Naive thymus-derived CD4-positive, alpha-beta T cell (primary cell): Measurements from ENCODE around the gene CALD1. TPM values are rescaled to one million over a fixed set of nuclear protein-coding genes. Genes with fewer than 3 reads are reported as not detected.

Source experiments
- ATAC-seq: fragments of 150-1000 bp; cut with Tn5 transposase; 2 replicates; pipeline ENCODE4 v1.10.0; 2021; ENCODE audit warnings: mild to moderate bottlenecking, moderate library complexity
- CTCF ChIA-PET: fragments of 350-600 bp; sonication (Branson Sonifier 250); formaldehyde crosslinking; loops from one replicate; lab custom pipeline; 2021; ENCODE audit warnings: antibody characterized with exemption; lab: Charles Lee
- POLR2A ChIA-PET: fragments of 350-600 bp; sonication (Branson Sonifier 250); formaldehyde crosslinking; loops from one replicate; lab custom pipeline; 2021; ENCODE audit warnings: antibody characterized with exemption, inconsistent platforms; lab: Charles Lee
- DNase-seq, 9 donors: peaks; one replicate each; pipeline versions ENCODE4 v3.0.0 to v3.0.0-alpha.2; 2020 to 2022; ENCODE audit warnings: mixed read lengths in 1 of 9
- H3K27ac ChIP-seq: one replicate; pipeline ENCODE4 v1.7.0; 2013; ENCODE audit warnings: mild to moderate bottlenecking, low read depth, low read length, moderate library complexity
- H3K27me3 ChIP-seq, 2 donors: one replicate each; pipeline ENCODE4 v1.7.0; 2013; ENCODE audit warnings: low read length in 2 of 2, mild to moderate bottlenecking in 2 of 2, moderate library complexity in 2 of 2; ENCODE audit not compliant: control insufficient read depth in 2 of 2, insufficient read depth in 2 of 2
- H3K36me3 ChIP-seq, 3 experiments: 1 replicate in 2 of 3; 2 replicates in 1 of 3; pipeline ENCODE4 v1.7.0; 2013; ENCODE audit warnings: low read length in 3 of 3, mild to moderate bottlenecking in 3 of 3, moderate library complexity in 1 of 3; ENCODE audit not compliant: insufficient read depth in 3 of 3, control insufficient read depth in 2 of 3
- H3K4me1 ChIP-seq, 2 donors: one replicate each; pipeline ENCODE4 v1.7.0; 2013; ENCODE audit warnings: low read length in 2 of 2, mild to moderate bottlenecking in 2 of 2, moderate library complexity in 1 of 2; ENCODE audit not compliant: control insufficient read depth in 2 of 2, insufficient read depth in 2 of 2
- H3K4me3 ChIP-seq: 2 replicates; pipeline ENCODE4 v1.7.0; 2013; ENCODE audit warnings: mild to moderate bottlenecking, low read length
- H3K9me3 ChIP-seq, 3 experiments: 1 replicate in 2 of 3; 2 replicates in 1 of 3; pipeline ENCODE4 v1.7.0; 2013; ENCODE audit warnings: low read length in 3 of 3; ENCODE audit not compliant: control insufficient read depth in 2 of 3
- H3K27ac Mint-ChIP-seq, 9 donors: one replicate each; pipeline ENCODE4 v1.8.0; 2020 to 2022; ENCODE audit warnings: mixed read lengths in 9 of 9, mild to moderate bottlenecking in 8 of 9, moderate library complexity in 5 of 9, inconsistent platforms in 2 of 9
- H3K27me3 Mint-ChIP-seq, 5 donors: one replicate each; pipeline ENCODE4 v1.8.0; 2021 to 2022; ENCODE audit warnings: mixed read lengths in 5 of 5, mild to moderate bottlenecking in 1 of 5
- H3K36me3 Mint-ChIP-seq, 5 donors: one replicate each; pipeline ENCODE4 v1.8.0; 2020 to 2022; ENCODE audit warnings: mixed read lengths in 5 of 5, mild to moderate bottlenecking in 3 of 5, inconsistent platforms in 1 of 5
- H3K4me1 Mint-ChIP-seq, 7 donors: one replicate each; pipeline ENCODE4 v1.8.0; 2020 to 2022; ENCODE audit warnings: mixed read lengths in 7 of 7, mild to moderate bottlenecking in 3 of 7, inconsistent platforms in 1 of 7
- H3K4me3 Mint-ChIP-seq, 10 donors: one replicate each; pipeline ENCODE4 v1.8.0; 2020 to 2022; ENCODE audit warnings: mild to moderate bottlenecking in 10 of 10, mixed read lengths in 10 of 10, moderate library complexity in 6 of 10, inconsistent platforms in 2 of 10
- H3K9me3 Mint-ChIP-seq, 11 donors: one replicate each; pipeline ENCODE4 v1.8.0; 2020 to 2022; ENCODE audit warnings: mixed read lengths in 11 of 11, mild to moderate bottlenecking in 4 of 11, inconsistent platforms in 1 of 11, moderate library complexity in 1 of 11
- intact Hi-C, 2 donors: fragments of 100-400 bp; cut with micrococcal nuclease; formaldehyde crosslinking; loops; one replicate each; pipeline ENCODE4 v1.15.1; 2023
- polyA plus RNA-seq, 2 donors: library from polyadenylated mRNA; unstranded; fragments of 300-500 nt; fragmentation: Illumina TruSeq; gene quantifications; one replicate each; pipeline ENCODE4 v1.2.3, GENCODE V29; 2021
- total RNA-seq, 6 experiments: library from RNA in 5 of 6; stranded (reverse) in 5 of 6; gene quantifications; 1 replicate in 5 of 6; 2 replicates in 1 of 6; pipeline ENCODE4 v1.2.3 and lab custom pipeline; 2021 to 2026

CALD1 gene
- total and polyA plus RNA-seq, 7 experiments from 2014 or later, result 0.27 to 2.0 (median 0.37) TPM; not detected in 1

DNA sequence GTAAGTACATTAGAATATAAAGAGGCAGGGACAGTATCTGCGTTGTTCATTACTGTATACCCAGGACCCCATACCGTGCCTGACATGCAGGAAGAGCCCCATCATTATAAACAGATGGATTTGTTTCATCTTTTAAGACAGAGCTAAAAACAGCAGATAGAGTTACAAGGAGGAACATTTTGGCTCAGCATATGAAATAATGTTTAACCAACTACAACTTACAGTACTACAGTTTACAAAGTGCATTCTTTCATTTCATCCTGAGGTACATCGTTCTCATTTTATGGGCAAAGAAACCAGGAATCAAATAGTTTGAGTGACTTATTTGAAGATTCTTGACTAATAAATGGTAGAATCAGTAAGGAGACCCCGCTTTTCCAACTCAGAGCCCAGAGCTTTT, 168.8 kb downstream of the CALD1 start:
- Mint-ChIP-seq H3K27me3 (no peaks in the 10 kb centered on the region), H3K27ac (peak overlapping the region in 1 of 9 donors; percentile 40), H3K4me1 (peaks cover 7 to 38% (median 25%) of the 10 kb centered on the region in 7 donors), H3K36me3 (no peaks in the 10 kb centered on the region), H3K4me3 (no peak overlapping the region), H3K9me3 (no peaks in the 10 kb centered on the region)
- DNase-seq (no peak), ATAC-seq (no peak)
- Histone ChIP-seq H3K9me3 (no peaks in the 10 kb centered on the region), H3K27me3 (no peaks in the 10 kb centered on the region), H3K4me3 (no peak overlapping the region), H3K36me3 (no peaks in the 10 kb centered on the region), H3K27ac (no peak overlapping the region), H3K4me1 (peaks cover 0 to 13% of the 10 kb centered on the region in 2 donors)
- ChIA-PET POLR2A (interaction anchor here (0.6 to 1.2 kb wide), 3 partner anchors 83 to 303 kb away, joined by 3 read pairs; partner anchors contain the start of gene TMEM140), CTCF (interaction anchor here (1.1 to 1.2 kb wide), 2 partner anchors 253 to 303 kb away, joined by 3 to 4 read pairs; no protein-coding TSS in a partner anchor)
- intact Hi-C loops, result loop anchor here in 1 of 2 donors (5.0 kb wide), 1 partner anchor 61 kb away; no protein-coding TSS in a partner anchor

DNA sequence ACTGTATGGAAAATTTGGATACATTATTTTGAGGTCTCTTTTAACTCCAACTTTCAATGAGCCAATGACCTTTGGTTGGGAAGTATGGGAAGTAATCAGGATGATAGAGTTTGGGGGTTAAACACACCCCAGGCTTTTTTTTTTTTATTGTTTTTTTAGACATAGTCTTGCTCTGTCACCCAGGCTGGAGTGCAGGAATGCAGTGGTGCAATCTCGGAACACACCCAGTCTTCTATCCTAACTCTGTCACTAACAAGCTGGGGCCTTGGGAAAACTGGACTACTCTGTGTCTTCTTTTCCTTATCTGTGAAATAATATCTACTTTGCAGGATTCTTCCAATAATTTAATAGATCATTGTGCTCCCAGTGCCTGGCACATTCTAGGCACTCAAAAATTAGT, 169.3 kb downstream of the CALD1 start:
- Histone ChIP-seq H3K27me3 (no peaks in the 10 kb centered on the region), H3K4me1 (peaks cover 0 to 13% of the 10 kb centered on the region in 2 donors), H3K9me3 (no peaks in the 10 kb centered on the region), H3K4me3 (no peak overlapping the region), H3K27ac (no peak overlapping the region), H3K36me3 (no peaks in the 10 kb centered on the region)
- Mint-ChIP-seq H3K36me3 (no peaks in the 10 kb centered on the region), H3K9me3 (no peaks in the 10 kb centered on the region), H3K27ac (peak overlapping the region in 1 of 9 donors; percentile 37), H3K4me3 (no peak overlapping the region), H3K4me1 (peaks cover 7 to 36% (median 25%) of the 10 kb centered on the region in 7 donors), H3K27me3 (no peaks in the 10 kb centered on the region)
- no peak for ATAC-seq
- CTCF ChIA-PET, result no interaction called here
- POLR2A ChIA-PET, result interaction anchor here (1.0 to 1.2 kb wide), 2 partner anchors 199 to 303 kb away, joined by 3 read pairs; partner anchors contain the start of gene TMEM140
- no peak for DNase-seq
- intact Hi-C loops, result loop anchor here in 1 of 2 donors (5.0 kb wide), 1 partner anchor 61 kb away; no protein-coding TSS in a partner anchor

DNA sequence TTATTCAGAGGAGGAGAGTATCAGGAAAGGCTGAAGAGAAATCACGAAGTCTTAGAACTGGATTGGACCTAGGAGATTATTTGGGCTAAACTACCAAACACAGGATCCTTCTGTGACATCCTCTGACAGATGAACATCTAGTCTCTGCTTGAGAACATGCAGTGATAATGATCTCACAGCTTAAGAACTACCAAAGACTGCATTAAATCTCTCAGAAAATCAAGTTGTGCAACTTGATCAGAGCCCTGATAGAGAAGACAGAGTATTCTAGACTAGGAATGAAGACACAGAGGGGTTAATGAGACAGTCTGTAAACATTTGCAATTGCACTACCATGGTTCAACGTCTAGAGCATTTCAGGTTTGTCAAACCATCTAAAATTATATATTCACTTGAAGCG, 169.7 kb downstream of the CALD1 start:
- Mint-ChIP-seq H3K9me3 (no peaks in the 10 kb centered on the region), H3K36me3 (no peaks in the 10 kb centered on the region), H3K27me3 (no peaks in the 10 kb centered on the region), H3K4me1 (peaks cover 7 to 33% (median 23%) of the 10 kb centered on the region in 7 donors), H3K27ac (peak overlapping the region in 1 of 9 donors; percentile 37), H3K4me3 (no peak overlapping the region)
- Histone ChIP-seq H3K4me1 (peaks cover 0 to 13% of the 10 kb centered on the region in 2 donors), H3K4me3 (no peak overlapping the region), H3K36me3 (no peaks in the 10 kb centered on the region), H3K27me3 (no peaks in the 10 kb centered on the region), H3K9me3 (no peaks in the 10 kb centered on the region), H3K27ac (no peak overlapping the region)
- CTCF ChIA-PET, result no interaction called here
- POLR2A ChIA-PET, result interaction anchor here (1.2 kb wide), 1 partner anchor 304 kb away, joined by 3 read pairs; no protein-coding TSS in a partner anchor
- no peak for ATAC-seq
- intact Hi-C loops, result loop anchor here in 1 of 2 donors (5.0 kb wide), 1 partner anchor 62 kb away; no protein-coding TSS in a partner anchor
- no peak for DNase-seq

DNA sequence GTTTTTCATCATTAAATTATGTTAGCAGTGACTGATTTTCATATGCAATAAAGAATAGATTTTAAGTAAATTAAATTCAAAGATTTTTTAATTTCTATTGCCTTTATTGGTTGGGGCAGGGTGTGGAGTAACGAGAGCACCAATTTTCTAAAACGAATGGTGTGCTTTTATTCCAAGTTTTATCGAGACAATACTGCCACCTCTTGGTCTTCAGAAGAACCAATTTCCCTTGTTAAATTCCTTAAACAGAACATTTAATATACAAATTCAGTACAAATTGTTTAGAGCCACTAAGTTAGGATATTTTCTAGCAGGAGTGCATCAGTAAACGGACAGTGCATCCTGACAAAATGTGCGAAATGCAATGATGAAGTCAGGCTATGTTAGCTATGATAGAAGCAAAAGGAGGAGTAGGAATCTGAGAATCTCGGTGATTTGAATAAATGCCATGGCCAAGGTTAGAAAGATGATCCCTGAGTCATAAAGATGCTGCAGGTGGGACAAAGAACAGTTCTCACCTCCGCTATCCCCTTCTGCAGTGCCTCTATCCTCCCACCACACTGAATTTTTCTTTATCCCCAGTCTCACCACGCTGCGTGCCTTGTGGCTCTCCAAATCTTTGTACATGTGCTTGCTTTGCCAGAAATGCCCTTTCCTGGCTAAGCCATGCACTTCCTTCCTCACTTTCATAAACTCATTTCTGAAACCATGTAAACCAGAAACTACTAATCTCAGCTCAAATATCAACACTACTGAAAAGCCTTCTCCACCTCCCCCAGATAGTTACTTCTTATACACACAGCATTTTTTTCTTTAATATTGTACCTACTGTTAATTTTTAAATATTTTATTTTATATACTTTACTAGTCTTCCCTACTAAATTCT, 175.0 kb downstream of the CALD1 start:
- no peak overlapping the region for H3K27ac ChIP-seq
- ChIA-PET CTCF (interaction anchor here (0.5 to 3.5 kb wide), 14 partner anchors 9 to 352 kb away, joined by 3 to 64 read pairs (median 4); partner anchors contain the start of gene CYREN), POLR2A (interaction anchor here (0.5 to 1.2 kb wide), 4 partner anchors 204 to 324 kb away, joined by 3 to 4 read pairs (median 3); no protein-coding TSS in a partner anchor)
- no peak overlapping the region for H3K4me3 ChIP-seq
- Mint-ChIP-seq H3K4me1 (peaks cover 0 to under 1% (median 0%) of the 10 kb centered on the region in 7 donors), H3K27me3 (no peaks in the 10 kb centered on the region), H3K27ac (peak overlapping the region in 1 of 9 donors; percentile 26), H3K36me3 (no peaks in the 10 kb centered on the region), H3K4me3 (no peak overlapping the region), H3K9me3 (no peaks in the 10 kb centered on the region)
- intact Hi-C loops, result loop anchor here (1.0 to 5.0 kb wide), 13 partner anchors 32 to 522 kb away; partner anchors contain the start of genes AGBL3 (in 1 of the 2) and CYREN (in 1 of the 2)
- H3K4me1 ChIP-seq, result no peaks in the 10 kb centered on the region
- ATAC-seq (peak; percentile 59), DNase-seq (peak in 6 of 9 donors; percentile 29 to 63 (median 48))
- H3K9me3 ChIP-seq, result no peaks in the 10 kb centered on the region
- no peaks in the 10 kb centered on the region for H3K36me3 ChIP-seq
- no peaks in the 10 kb centered on the region for H3K27me3 ChIP-seq

DNA sequence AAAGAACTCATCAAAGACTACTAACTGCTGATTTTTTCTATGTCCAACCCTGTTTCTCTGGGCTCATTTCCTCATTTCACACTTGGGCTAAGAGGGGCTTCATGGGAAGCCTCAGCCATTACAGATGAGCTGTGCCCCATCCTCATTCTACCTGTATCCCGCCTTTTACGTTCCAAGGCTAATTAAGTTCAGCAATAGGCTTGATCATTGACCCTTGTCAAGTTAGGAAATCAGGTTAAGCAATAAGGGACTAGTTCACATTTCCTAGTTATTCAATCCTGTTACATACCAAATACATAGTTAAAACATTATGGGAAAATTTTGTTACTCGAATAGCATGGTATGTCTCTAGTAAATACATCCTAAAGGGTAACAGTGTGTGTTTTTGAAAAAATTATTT, 177.6 kb downstream of the CALD1 start:
- H3K27me3 Mint-ChIP-seq, result peaks cover 0 to 7% (median 0%) of the 10 kb centered on the region in 5 donors
- Histone ChIP-seq H3K27me3 (no peaks in the 10 kb centered on the region), H3K4me3 (no peak overlapping the region), H3K36me3 (no peaks in the 10 kb centered on the region), H3K27ac (no peak overlapping the region), H3K9me3 (no peaks in the 10 kb centered on the region), H3K4me1 (no peaks in the 10 kb centered on the region)
- no peak for DNase-seq
- H3K9me3 Mint-ChIP-seq, result no peaks in the 10 kb centered on the region
- ChIA-PET POLR2A (interaction anchor here (0.6 to 0.8 kb wide), 2 partner anchors 10 to 210 kb away, joined by 3 to 9 read pairs; no protein-coding TSS in a partner anchor), CTCF (interaction anchor here (0.8 to 1.2 kb wide), 2 partner anchors 271 to 325 kb away, joined by 3 read pairs; no protein-coding TSS in a partner anchor)
- H3K27ac Mint-ChIP-seq, result no peak overlapping the region
- no peaks in the 10 kb centered on the region for H3K36me3 Mint-ChIP-seq
- H3K4me1 Mint-ChIP-seq, result no peaks in the 10 kb centered on the region
- intact Hi-C loops, result no loop called here
- no peak for ATAC-seq
- no peak overlapping the region for H3K4me3 Mint-ChIP-seq

DNA sequence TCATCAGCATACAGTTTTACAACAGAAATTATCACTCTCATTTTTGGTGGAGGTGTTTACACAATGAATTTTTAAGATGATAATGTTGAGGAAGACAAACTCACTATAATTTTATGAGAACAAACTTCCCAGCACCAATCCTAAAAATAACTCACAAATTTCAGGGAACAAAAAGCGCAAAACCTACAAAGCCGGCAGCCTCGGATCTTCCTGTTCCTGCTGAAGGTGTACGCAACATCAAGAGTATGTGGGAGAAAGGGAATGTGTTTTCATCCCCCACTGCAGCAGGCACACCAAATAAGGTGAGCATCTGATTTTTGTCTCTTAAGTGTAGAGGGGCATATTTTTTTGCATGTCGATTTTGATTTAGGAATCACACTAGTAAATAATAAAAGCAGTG, 180.4 kb downstream of the CALD1 start:
- Mint-ChIP-seq H3K27ac (no peak overlapping the region), H3K4me3 (no peak overlapping the region), H3K27me3 (peaks cover 0 to 18% (median 7%) of the 10 kb centered on the region in 5 donors), H3K9me3 (no peaks in the 10 kb centered on the region), H3K4me1 (no peaks in the 10 kb centered on the region), H3K36me3 (no peaks in the 10 kb centered on the region)
- DNase-seq (no peak), ATAC-seq (no peak)
- Histone ChIP-seq H3K9me3 (no peaks in the 10 kb centered on the region), H3K27me3 (no peaks in the 10 kb centered on the region), H3K36me3 (no peaks in the 10 kb centered on the region), H3K4me3 (no peak overlapping the region), H3K27ac (no peak overlapping the region), H3K4me1 (no peaks in the 10 kb centered on the region)
- POLR2A ChIA-PET, result interaction anchor here (0.6 kb wide), 1 partner anchor 208 kb away, joined by 3 read pairs; no protein-coding TSS in a partner anchor
- CTCF ChIA-PET, result no interaction called here
- intact Hi-C loops, result no loop called here
